K562 (cell line): ENCODE measurements around the gene AIG1. TPM values are rescaled to one million over a fixed set of nuclear protein-coding genes. Genes with fewer than 3 reads are reported as not detected.

Experiments
- BRCA1 ChIP-seq, 2 experiments: fragments of 450-650 bp in 1 of 2; sonication (generic) in 1 of 2; formaldehyde crosslinking in 1 of 2; IDR thresholded peaks; 2 replicates each; pipeline versions ENCODE4 v1.5.0 to v1.6.1; 2017 to 2020; ENCODE audit warnings: mild to moderate bottlenecking in 1 of 2, missing genetic modification reagents in 1 of 2
- CREBBP ChIP-seq: IDR thresholded peaks from one replicate; pipeline ENCODE4 v1.6.1; 2012; ENCODE audit warnings: low read depth, mild to moderate bottlenecking, control low read depth, inconsistent platforms, low read length
- DACH1 ChIP-seq: fragments of 450-650 bp; IDR thresholded peaks from 2 replicates; pipeline ENCODE4 v1.6.1; 2018; ENCODE audit not compliant: partially characterized antibody
- FOXA1 ChIP-seq: fragments of 450-650 bp; IDR thresholded peaks from 2 replicates; pipeline ENCODE4 v1.6.1; 2016; ENCODE audit warnings: mild to moderate bottlenecking, borderline replicate concordance
- GTF2A2 ChIP-seq: IDR thresholded peaks from 2 replicates; pipeline ENCODE4 v1.6.1; 2016; ENCODE audit warnings: mild to moderate bottlenecking, missing genetic modification characterization, missing compliant biosample characterization
- KLF6 ChIP-seq: fragments of 250-450 bp; sonication (Bioruptor Pico); IDR thresholded peaks from 2 replicates; pipeline ENCODE4 v1.4.0; 2020; ENCODE audit warnings: mild to moderate bottlenecking, moderate library complexity, borderline replicate concordance
- L3MBTL2 ChIP-seq: fragments of 450-650 bp; IDR thresholded peaks from 2 replicates; pipeline ENCODE4 v1.6.1; 2016; ENCODE audit warnings: mild to moderate bottlenecking, moderate library complexity
- NR2C1 ChIP-seq, 2 experiments: fragments of 450-650 bp; IDR thresholded peaks; 2 replicates each; pipeline ENCODE4 v1.6.1; 2017; ENCODE audit warnings: mild to moderate bottlenecking in 2 of 2, antibody characterized with exemption in 1 of 2, inconsistent platforms in 1 of 2, missing compliant biosample characterization in 1 of 2, missing genetic modification characterization in 1 of 2
- NR2C2 ChIP-seq, 2 experiments: fragments of 200-800 bp in 1 of 2; sonication (Bioruptor generic) in 1 of 2; sonication (generic) in 1 of 2; formaldehyde crosslinking in 1 of 2; IDR thresholded peaks; 2 replicates each; pipeline versions ENCODE4 v1.6.1 to v1.8.0; 2016 to 2022; ENCODE audit warnings: mild to moderate bottlenecking in 1 of 2, missing compliant biosample characterization in 1 of 2, missing genetic modification characterization in 1 of 2, missing genetic modification reagents in 1 of 2
- RBM22 ChIP-seq: fragments of 200-400 bp; formaldehyde crosslinking; IDR thresholded peaks from 2 replicates; pipeline ENCODE4 v1.6.1; 2018; ENCODE audit warnings: low read length, low read depth; ENCODE audit not compliant: poor library complexity, severe bottlenecking
- SMARCB1 ChIP-seq: IDR thresholded peaks from 2 replicates; pipeline ENCODE4 v1.6.1; 2011; ENCODE audit warnings: improper control_type of control experiment, low read depth; ENCODE audit not compliant: insufficient read length
- SNIP1 ChIP-seq: fragments of 450-650 bp; IDR thresholded peaks from 2 replicates; pipeline ENCODE4 v1.7.1; 2017; ENCODE audit warnings: low read depth, mild to moderate bottlenecking
- SRF ChIP-seq, 2 experiments: fragments of 250-450, 450-650 bp in 1 of 2; sonication (Bioruptor Pico) in 1 of 2; sonication (generic) in 1 of 2; formaldehyde crosslinking; IDR thresholded peaks; 2 replicates each; pipeline versions ENCODE4 v1.5.0 to v1.5.1; 2020 to 2022; ENCODE audit warnings: mild to moderate bottlenecking in 1 of 2, missing genetic modification reagents in 1 of 2
- ZBTB1 ChIP-seq: sonication (generic); formaldehyde crosslinking; IDR thresholded peaks from 2 replicates; pipeline ENCODE4 v1.8.1; 2023; ENCODE audit warnings: missing genetic modification reagents, low read depth, mild to moderate bottlenecking, borderline replicate concordance
- ZNF175 ChIP-seq: fragments of 200-800 bp; sonication (Bioruptor generic); IDR thresholded peaks from 2 replicates; pipeline ENCODE4 v1.6.1; 2016; ENCODE audit warnings: low read depth, mild to moderate bottlenecking, missing genetic modification characterization, missing compliant biosample characterization
- ZNF197 ChIP-seq: fragments of 200-800 bp; sonication (Bioruptor generic); IDR thresholded peaks from 2 replicates; pipeline ENCODE4 v1.6.1; 2016; ENCODE audit warnings: low read depth, missing genetic modification characterization, missing compliant biosample characterization
- ZNF324 ChIP-seq: fragments of 250-450 bp; sonication (Bioruptor Pico); IDR thresholded peaks from 2 replicates; pipeline ENCODE4 v1.4.0; 2020; ENCODE audit warnings: mild to moderate bottlenecking
- polyA plus RNA-seq, 8 experiments: library from polyadenylated mRNA; depleted of rRNA in 4 of 8; stranded (reverse) in 5 of 8; unstranded in 3 of 8; fragments of >200 nt; fragmentation: Nextera tagmentation in 2 of 8; fragmentation: Illumina TruSeq in 1 of 8; extraction: Ambion mirVana in 2 of 8; extraction: Trizol in 1 of 8; gene quantifications; 2 replicates each; pipeline versions ENCODE4 v1.2.1 to v1.2.3, GENCODE V29; 2011 to 2014; ENCODE audit warnings: inconsistent platforms in 1 of 8, missing spikeins in 1 of 8
- total RNA-seq, 7 experiments: library from RNA; depleted of rRNA in 6 of 7; stranded (reverse); fragments of >200 nt in 6 of 7; fragmentation: Illumina TruSeq in 2 of 7; extraction: Trizol in 2 of 7; gene quantifications; 2 replicates each; pipeline versions ENCODE4 v1.2.1 to v1.2.3, GENCODE V29; 2011 to 2021; ENCODE audit warnings: low replicate concordance in 1 of 7
- TF ChIP-seq, protein P1 (sequence below): fragments of 450-650 bp; IDR thresholded peaks from 2 replicates; pipeline ENCODE4 v1.6.1; 2017; ENCODE audit warnings: mild to moderate bottlenecking, moderate library complexity
- TF ChIP-seq, protein P2 (sequence below): fragments of 450-650 bp; formaldehyde crosslinking; IDR thresholded peaks from 2 replicates; pipeline ENCODE4 v1.4.0; 2022; ENCODE audit warnings: missing genetic modification characterization
- TF ChIP-seq, protein P3 (sequence below): sonication (generic); formaldehyde crosslinking; IDR thresholded peaks from 2 replicates; pipeline ENCODE4 v1.8.1; 2023; ENCODE audit warnings: missing genetic modification reagents, mild to moderate bottlenecking, borderline replicate concordance

AIG1 gene
- total and polyA plus RNA-seq, 9 of the 15 experiments (the other 6 are each of a cell fraction or from before 2014, with no cell fraction given) = 74.8 to 333 (median 127) TPM

DNA sequence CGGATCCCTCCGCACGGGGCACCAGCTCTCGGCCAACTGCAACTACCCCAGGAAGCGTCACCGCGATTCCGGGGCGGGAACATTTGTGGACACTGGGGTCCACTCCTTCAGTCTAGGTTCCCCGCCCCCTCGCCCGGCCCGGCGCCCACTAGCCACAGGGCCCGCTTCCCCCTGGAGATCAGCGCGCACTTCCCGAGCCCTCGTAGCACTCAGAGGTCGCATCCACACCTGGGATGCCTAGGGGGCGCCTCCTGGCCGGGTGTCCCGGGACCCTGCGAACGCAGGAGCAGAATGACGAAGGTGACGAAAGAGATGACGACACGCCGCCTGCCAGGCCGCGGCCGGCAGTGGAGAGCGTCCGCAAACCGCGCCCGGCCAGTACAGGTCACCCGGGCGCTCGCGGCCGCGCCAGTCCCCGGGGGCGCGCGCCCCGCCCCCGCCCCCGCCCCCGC, 309 bp upstream of the AIG1 start (continued):
- no peak for TF ChIP-seq ZNF324 (CRISPR knock-in tag)
- TF ChIP-seq DACH1 = no peak
- no peak for TF ChIP-seq GTF2A2 (tag)
- no peak for TF ChIP-seq SMARCB1
- TF ChIP-seq FOXA1 = no peak
- no peak for TF ChIP-seq SNIP1
- no peak for TF ChIP-seq ZNF197 (CRISPR knock-in tag)
- no peak for TF ChIP-seq CREBBP
- TF ChIP-seq NR2C1 (IDR thresholded peaks at IDR 0.05) = no peak
- TF ChIP-seq NR2C1 (tag; IDR thresholded peaks at IDR 0.05) = no peak
- TF ChIP-seq SRF (CRISPR knock-in tag; IDR thresholded peaks at IDR 0.05) = 0 out of 4 replicates have a peak, but pooled peaks of 1 of the 2 experiments have one; percentile 22
- no peak for TF ChIP-seq KLF6 (CRISPR knock-in tag)
- TF ChIP-seq, protein P1, sequence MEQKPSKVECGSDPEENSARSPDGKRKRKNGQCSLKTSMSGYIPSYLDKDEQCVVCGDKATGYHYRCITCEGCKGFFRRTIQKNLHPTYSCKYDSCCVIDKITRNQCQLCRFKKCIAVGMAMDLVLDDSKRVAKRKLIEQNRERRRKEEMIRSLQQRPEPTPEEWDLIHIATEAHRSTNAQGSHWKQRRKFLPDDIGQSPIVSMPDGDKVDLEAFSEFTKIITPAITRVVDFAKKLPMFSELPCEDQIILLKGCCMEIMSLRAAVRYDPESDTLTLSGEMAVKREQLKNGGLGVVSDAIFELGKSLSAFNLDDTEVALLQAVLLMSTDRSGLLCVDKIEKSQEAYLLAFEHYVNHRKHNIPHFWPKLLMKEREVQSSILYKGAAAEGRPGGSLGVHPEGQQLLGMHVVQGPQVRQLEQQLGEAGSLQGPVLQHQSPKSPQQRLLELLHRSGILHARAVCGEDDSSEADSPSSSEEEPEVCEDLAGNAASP = no peak
- no peak for TF ChIP-seq BRCA1 (IDR thresholded peaks at IDR 0.05)
- TF ChIP-seq BRCA1 (CRISPR knock-in tag; IDR thresholded peaks at IDR 0.05) = no peak
- peak; percentile 71; the same call in 1 of the 2 replicates for TF ChIP-seq ZBTB1 (CRISPR knock-in tag)
- no peak for TF ChIP-seq NR2C2 (CRISPR knock-in tag; IDR thresholded peaks at IDR 0.05)
- peak; percentile 76 for TF ChIP-seq NR2C2 (tag; IDR thresholded peaks at IDR 0.05)
- TF ChIP-seq L3MBTL2 = peak; percentile 79; the same call in 1 of the 2 replicates
- no peak for TF ChIP-seq ZNF175 (CRISPR knock-in tag)
- peak; percentile 41 for TF ChIP-seq RBM22
- TF ChIP-seq, protein P2, sequence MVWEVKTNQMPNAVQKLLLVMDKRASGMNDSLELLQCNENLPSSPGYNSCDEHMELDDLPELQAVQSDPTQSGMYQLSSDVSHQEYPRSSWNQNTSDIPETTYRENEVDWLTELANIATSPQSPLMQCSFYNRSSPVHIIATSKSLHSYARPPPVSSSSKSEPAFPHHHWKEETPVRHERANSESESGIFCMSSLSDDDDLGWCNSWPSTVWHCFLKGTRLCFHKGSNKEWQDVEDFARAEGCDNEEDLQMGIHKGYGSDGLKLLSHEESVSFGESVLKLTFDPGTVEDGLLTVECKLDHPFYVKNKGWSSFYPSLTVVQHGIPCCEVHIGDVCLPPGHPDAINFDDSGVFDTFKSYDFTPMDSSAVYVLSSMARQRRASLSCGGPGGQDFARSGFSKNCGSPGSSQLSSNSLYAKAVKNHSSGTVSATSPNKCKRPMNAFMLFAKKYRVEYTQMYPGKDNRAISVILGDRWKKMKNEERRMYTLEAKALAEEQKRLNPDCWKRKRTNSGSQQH (CRISPR knock-in tag) = no peak
- TF ChIP-seq, protein P3, sequence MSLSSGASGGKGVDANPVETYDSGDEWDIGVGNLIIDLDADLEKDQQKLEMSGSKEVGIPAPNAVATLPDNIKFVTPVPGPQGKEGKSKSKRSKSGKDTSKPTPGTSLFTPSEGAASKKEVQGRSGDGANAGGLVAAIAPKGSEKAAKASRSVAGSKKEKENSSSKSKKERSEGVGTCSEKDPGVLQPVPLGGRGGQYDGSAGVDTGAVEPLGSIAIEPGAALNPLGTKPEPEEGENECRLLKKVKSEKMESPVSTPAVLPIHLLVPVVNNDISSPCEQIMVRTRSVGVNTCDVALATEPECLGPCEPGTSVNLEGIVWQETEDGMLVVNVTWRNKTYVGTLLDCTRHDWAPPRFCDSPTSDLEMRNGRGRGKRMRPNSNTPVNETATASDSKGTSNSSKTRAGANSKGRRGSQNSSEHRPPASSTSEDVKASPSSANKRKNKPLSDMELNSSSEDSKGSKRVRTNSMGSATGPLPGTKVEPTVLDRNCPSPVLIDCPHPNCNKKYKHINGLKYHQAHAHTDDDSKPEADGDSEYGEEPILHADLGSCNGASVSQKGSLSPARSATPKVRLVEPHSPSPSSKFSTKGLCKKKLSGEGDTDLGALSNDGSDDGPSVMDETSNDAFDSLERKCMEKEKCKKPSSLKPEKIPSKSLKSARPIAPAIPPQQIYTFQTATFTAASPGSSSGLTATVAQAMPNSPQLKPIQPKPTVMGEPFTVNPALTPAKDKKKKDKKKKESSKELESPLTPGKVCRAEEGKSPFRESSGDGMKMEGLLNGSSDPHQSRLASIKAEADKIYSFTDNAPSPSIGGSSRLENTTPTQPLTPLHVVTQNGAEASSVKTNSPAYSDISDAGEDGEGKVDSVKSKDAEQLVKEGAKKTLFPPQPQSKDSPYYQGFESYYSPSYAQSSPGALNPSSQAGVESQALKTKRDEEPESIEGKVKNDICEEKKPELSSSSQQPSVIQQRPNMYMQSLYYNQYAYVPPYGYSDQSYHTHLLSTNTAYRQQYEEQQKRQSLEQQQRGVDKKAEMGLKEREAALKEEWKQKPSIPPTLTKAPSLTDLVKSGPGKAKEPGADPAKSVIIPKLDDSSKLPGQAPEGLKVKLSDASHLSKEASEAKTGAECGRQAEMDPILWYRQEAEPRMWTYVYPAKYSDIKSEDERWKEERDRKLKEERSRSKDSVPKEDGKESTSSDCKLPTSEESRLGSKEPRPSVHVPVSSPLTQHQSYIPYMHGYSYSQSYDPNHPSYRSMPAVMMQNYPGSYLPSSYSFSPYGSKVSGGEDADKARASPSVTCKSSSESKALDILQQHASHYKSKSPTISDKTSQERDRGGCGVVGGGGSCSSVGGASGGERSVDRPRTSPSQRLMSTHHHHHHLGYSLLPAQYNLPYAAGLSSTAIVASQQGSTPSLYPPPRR = 0 out of 2 replicates have a peak, but pooled peaks have one; percentile 4
